GM10847 (cell line): ENCODE results near the gene SNRNP48.
A peak's percentile ranks its signal among the peaks of the same experiment; 100 is the strongest.

Experiments
- POLR2A ChIP-seq: IDR thresholded peaks from 2 replicates; pipeline ENCODE4 v1.6.1; 2011; ENCODE audit not compliant: insufficient read length; ENCODE audit errors: extremely low read depth

Gene SNRNP48, protein sequence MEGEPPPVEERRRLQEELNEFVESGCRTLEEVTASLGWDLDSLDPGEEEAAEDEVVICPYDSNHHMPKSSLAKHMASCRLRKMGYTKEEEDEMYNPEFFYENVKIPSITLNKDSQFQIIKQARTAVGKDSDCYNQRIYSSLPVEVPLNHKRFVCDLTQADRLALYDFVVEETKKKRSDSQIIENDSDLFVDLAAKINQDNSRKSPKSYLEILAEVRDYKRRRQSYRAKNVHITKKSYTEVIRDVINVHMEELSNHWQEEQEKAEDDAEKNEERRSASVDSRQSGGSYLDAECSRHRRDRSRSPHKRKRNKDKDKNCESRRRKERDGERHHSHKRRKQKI

DNA sequence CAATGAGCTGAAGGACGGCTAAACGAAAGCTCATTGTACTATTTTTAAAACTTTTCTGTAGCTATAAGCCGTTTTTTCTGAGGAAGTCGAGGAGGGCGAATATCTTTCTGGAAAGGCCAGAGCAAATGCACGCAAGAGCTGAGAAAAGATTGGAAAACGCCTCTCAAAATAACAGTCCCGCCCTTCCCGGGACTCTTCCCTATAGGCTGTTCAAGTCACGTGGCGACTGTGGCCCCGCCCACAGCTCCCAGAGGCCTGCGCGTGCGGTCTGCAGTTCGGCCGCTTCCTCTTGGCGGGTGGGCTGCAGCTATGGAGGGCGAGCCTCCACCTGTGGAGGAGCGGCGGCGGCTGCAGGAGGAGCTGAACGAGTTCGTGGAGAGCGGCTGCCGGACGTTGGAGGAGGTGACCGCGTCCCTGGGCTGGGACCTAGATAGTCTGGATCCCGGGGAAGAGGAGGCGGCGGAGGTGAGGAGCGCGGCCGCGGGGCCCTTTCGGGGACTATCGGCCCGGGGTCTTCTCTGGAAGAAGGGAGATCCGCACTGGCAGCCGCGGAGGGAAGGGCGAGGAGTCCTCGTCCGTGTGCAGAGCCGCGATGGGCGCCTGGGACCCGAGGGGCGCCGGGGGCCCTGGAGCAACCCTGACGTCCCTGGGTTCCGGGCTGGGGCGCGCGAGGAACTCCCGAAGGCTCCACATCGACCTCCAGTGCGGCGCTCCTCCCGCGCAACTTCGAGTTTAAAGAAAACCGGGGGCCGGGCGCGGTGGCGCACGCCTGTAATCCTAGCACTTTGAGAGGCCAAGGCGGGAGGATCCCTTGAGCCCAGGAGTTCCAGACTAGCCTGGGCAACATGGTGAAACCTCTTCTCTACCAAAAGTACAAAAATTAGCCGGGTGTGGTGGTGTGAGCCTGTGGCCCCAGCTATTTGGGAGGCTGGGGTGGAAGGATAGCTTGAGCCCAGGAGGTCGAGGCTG lies at the start of gene SNRNP48:
SNRNP48 (plus strand) TSS at position 250 of the 969 bp plus-strand sequence; CDS start at position 310, 60 bp downstream.
- TF ChIP-seq POLR2A, result peak; percentile 95

DNA sequence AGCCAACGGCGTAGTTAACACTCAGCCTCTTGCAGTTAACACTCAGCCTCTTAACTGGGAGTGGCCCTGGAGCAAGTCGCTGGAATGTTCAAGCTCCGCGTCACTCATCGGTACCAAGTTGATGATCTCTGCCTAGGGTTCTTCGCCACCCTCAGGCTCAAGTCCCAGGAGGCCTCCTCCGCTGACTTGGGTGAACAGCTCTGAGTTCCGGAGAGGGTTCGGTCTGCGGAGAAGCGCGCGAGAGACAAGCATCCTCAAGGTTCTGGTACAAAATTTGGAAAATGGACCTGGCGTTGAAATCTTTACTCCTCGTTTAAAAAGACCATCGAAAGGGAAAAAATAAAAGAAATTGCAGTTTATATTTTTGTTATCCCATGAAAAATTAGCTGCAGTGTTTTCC lies 49.4 kb upstream of the SNRNP48 start:
- TF ChIP-seq POLR2A, result no peak

DNA sequence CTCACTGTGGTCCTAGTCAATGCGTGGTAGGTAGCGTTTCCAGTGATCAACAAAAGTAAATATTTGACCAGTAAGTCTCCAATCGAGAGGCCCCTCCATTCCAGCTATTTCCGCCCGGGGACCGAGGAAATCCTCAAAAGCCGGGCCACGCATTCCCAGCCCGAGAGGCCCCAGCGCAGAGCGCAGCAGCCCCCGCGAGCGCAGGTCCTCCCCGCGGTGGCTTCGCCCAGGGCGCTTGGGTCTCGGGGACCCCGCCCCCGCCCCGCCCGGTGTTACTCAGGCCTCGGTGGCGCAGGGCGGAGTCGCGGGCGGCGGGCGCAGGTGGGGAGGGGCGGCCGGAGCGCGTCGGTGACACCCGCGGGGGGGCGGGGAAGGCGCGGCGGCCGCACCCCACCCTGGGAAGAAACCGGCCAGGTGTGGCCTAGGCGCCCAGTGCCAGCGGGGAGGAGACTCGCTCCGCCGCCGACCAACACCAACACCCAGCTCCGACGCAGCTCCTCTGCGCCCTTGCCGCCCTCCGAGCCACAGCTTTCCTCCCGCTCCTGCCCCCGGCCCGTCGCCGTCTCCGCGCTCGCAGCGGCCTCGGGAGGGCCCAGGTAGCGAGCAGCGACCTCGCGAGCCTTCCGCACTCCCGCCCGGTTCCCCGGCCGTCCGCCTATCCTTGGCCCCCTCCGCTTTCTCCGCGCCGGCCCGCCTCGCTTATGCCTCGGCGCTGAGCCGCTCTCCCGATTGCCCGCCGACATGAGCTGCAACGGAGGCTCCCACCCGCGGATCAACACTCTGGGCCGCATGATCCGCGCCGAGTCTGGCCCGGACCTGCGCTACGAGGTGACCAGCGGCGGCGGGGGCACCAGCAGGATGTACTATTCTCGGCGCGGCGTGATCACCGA lies 48.6 kb upstream of the SNRNP48 start, which contains the start of gene DSP:
DSP (plus strand) TSS at position 497 of the 890 bp plus-strand sequence; CDS start at position 742, 245 bp downstream.
- TF ChIP-seq POLR2A, result no peak

DNA sequence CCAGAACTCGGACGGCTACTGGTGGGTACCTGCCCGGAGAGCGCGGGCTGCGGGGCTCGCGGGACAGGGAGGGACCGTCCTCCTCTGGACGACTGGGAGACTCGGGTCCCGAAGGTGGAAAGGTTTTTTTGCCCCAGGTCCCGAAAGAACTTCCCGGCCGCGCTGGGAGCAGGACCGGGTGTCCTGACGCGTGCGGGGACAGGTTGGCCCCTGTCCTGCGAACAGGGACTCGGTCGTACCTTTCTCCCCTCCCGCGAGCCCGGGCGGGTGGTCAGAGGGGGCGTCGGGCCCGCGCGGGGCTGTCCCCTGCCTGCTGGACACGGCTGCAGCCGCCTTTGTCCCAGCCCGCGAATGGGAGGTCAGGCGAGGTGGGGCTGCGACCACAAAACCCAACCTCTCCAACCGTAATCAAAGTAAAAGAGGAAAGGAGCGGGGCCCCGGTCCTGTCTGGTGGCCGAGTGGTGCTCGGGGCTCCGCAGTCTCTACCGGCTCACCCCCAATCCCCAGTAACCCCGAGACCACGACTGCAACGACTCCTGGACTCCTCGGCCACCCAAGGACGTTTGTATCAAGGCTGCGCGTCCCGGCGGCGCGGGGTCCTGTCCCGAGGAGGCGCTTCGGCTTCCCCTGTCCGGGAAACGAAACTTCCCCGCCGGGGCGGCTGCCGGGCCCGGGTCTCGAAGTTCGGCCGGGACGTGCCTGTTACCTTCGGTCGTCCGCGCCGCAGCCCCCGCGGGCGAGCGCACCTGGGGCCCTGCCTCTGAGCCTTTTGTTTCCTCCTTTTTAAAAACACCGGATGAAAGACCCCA lies 47.7 kb upstream of the SNRNP48 start:
- TF ChIP-seq POLR2A, result no peak

DNA sequence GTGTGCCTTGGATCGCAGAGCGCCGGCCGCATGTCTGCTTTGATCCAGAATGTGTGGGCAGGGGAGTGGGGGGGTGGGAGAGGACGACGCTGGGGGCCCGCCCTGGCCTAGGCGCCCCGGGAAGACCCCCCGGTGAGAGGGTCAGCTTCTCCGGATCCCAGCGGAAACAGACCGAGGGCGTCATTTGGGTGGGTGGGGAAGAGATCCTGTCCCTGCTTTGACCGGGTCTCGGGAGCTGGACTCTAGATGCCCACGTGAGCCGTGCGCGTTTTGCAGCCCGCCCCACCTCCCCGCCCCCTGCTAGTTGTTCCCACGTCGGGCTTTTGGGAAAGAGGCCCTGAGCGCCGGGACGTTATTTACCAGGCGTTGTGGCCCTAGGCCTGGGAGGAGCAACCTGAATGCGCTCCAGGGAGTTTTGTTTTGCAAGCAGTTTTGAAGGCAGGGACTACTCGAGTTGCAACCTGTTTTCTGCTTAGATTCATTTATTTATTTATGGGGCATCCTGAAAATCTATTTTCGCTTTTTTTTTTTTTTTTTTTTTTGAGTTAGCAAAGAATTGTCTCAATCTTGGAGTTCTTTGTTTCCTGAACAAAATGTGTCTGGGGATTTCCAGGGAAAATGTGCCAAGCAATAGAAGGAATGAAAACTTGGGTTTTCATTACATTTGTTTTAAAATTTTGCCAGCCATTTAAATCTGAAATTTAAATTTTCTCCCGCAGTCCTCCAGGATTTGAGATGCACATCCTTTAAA lies 46.9 kb upstream of the SNRNP48 start:
- TF ChIP-seq POLR2A, result no peak

DNA sequence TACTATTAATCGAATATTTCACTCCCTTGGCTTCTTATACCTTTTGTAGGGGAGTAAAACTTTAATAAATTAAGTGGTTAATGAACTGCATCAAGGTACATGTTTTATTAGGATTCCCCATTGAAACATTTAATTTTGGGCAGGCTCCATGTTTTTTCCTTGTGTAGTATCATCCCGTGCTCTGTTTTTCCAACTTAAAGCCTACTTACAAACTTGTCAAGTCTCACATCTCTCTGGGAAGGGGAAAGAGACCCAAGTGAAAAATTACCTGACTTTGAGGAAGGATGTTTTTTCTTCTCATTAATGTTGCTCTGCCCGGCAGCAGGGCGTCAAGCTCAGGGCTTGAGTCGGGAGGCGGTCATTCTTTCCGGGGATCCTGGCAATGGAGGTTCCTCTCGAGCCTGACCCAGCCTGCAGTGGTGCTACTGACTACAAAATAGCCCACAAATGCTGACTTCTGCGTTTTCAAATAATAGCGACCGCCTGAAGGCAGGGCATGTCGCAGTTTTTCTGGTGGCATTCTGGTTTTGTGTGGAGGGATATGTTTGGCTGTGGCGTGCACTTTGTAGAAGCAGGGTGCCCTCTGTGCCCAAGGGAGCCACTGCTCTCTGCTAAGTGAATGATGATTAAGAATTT lies 46.1 kb upstream of the SNRNP48 start:
- TF ChIP-seq POLR2A, result no peak

DNA sequence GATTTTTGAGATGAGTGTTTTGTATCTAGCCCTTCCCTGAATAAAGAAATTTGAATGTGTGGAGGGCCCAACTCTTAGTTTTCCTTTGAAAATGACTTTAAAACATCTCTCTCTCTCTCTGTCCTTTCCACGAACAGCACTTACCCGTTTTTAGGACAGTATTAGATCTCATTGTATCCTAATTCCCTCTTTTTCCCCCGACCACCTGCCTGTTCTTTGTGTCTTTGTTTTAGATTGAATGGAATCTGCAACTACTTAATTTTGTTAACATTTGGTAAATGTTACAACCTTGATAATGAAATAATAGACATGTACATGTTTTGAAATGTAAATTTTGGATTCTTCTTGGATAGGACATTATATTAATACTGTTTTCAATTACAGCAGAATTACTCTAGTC lies 45.4 kb upstream of the SNRNP48 start:
- TF ChIP-seq POLR2A, result no peak

DNA sequence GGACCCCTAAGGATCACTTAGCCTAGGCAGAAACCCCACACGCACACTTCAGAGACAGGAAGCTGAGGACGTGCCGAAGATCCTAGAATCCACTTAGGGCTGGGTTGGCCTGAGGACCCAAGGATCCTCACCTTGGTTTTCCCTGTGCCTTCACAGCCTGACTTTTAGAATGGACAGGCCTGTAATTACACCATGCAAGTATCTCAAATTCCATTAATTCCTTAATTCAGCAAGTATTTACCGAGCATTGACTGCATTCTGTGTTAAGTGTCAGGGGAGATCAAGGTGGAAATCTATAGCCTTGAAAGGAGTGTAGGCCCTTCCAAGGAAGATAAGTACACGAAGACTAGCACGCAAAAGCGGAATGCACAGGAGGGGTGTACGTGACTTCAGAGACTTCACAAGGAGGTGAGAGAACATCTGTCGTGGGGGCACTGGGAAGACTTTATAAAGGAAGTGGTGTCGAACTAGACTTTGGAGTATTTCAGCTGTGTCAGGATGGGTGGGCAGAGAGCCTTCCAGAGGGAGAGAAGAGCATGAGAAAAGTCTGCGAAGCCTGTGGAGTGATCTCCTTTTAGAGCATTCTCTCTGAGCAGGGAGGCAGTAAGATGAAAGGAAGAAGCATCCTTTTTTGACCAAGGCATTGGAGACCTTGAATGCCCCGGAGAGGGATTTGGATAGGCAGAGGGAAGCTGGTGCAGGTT lies 44.5 kb upstream of the SNRNP48 start:
- no peak for TF ChIP-seq POLR2A

DNA sequence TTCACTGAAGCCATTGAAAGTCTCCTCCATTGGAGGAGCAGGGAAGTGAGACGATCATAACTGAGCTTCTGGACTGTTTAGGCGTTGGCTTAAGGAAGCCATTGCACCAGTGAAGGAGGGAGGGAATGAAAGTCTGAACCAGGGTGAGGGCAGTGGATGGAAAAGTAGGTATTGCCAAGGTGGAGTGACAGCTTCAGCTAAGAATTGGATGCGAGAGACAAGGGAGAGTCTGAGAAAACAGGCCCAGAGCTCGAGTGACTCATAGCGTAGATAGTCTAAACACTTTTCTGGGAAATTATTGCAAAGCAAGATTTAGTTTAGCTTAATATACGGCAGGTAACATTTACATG lies 44.0 kb upstream of the SNRNP48 start:
- no peak for TF ChIP-seq POLR2A

DNA sequence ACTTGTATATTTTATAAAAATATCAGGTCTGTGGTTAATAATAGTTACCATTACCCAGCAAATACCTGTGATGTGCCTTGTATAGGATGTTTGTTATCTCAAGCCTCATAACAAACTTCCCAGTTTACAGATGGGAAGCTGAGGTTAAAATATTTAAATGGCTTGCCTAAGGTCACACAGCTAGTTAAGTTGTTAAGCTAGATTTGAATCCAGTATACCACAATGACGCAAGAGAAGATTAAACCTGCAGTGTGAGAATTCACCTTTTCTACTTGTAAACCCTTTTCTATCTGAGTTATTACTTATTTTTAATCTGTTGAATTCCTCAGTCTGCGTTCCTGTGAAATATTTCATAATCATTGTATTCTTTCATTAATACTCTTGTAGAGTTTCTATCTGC lies 43.6 kb upstream of the SNRNP48 start:
- TF ChIP-seq POLR2A, result no peak

DNA sequence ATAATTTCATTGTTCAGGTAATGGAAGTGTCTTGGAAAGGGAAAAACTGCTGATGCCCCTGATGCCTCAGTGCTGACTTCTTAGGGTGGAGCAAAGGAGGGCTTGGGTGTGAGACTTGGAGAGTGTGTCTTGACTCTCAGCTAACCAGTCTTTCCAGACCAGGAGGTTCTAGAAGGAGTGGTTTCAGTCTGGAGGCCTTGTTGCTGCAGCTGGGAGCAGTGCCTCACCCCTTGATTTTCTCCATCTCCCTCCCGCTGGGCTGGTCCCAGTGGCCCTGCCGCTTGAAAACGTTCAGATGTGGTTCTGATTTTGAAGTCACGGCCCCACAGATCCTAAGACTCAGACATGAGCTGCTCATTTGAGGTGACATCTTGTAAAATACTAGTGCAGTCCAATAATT lies 43.1 kb upstream of the SNRNP48 start:
- no peak for TF ChIP-seq POLR2A

DNA sequence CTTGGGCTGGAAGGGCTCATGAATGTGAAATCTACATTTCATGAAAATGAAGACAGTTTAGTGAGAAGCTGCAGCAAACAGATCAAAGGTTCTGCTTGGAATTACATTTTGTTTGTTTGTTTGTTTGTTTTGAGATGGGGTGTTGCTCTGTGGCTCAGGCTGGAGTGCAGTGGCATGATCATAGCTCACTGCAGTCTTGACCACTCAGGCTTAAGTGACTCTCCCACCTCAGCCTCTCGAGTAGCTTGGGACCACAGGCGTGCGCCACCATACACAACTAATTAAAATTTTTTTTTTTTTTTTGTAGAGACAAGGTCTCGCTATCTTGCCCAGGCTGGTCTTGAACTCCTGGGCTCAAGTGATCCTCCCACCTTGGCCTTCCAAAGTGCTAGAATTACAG lies 42.7 kb upstream of the SNRNP48 start:
- no peak for TF ChIP-seq POLR2A

DNA sequence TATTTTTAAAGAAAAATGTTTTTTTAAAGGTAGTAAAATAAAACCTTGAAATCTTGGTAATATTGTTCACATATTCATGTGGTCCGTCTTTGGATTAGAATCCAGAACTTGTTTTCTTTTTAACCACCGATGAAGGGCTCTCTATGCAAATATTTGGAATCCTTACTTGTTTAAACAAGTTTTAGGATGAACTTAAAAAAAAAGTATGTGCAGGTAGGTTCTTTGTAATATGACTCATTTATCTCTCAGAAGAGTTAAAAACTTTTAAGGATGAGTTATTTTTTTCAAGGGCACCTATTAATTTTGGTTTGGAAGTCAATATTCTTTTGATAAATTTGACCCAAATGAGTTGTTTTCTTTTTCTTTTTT lies 39.6 kb upstream of the SNRNP48 start:
- no peak for TF ChIP-seq POLR2A
